Measurements from ENCODE around the gene ENDOV.

The ENDOV gene

DNA sequence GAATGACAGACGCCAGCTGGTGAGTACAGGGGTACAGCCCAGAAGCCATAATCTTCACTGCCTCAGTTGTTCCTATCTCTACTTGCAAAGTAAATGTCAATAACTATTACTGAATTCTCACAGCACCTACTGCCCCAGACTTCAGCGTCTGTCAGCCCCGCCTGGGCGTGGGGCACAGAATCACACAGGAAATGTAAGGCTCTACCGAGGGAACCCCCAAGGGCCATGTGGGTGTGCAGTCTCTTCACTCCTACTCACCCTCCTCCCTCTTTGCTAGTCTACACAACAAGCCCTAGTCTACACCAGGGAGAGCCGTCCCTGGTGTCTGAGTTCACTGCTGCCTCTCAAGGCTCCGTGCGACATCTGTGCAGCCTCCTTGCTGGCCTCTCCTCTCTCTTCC is 57.0 kb downstream of the ENDOV start:
- no peak for DNase-seq

DNA sequence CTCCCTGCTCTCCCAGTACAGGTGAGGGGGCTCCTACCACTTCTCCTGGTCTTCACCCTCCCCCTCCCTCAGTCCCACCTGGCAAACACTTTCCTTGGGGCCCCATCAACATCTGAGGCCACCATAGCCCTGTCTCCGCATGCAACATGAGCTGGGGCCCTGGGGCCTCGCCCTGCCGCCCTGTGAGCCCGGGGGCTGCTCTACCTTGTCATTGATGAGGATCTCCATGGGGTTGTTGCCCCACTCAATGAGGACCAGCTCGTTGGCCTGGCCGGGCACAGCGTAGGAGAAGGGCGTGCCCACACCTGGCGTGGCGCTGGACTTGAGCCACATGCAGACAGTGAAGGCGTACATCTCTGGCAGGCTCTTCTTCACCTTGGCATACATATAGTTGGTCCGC is 58.0 kb downstream of the ENDOV start:
- no peak for DNase-seq

DNA sequence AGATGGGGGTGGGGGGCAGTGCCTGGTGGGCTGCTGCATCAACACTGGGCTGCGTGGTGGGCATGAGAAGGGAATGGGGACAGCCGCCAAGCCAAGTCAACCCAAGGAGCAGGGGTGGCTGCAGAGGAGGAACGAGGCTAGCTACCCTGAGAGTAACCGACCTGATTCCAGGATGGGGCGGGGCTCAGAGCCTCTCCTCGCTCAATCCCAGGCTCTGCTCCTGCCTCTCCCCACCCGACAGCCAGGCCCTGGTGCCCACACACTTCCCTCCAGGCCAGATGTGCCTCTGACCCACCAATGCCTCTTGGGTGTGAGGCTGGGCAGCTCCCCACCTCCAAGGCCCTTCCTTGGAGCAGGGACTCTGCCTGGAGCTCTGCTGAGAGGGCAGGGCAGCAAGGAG is 58.7 kb downstream of the ENDOV start:
- no peak for DNase-seq

DNA sequence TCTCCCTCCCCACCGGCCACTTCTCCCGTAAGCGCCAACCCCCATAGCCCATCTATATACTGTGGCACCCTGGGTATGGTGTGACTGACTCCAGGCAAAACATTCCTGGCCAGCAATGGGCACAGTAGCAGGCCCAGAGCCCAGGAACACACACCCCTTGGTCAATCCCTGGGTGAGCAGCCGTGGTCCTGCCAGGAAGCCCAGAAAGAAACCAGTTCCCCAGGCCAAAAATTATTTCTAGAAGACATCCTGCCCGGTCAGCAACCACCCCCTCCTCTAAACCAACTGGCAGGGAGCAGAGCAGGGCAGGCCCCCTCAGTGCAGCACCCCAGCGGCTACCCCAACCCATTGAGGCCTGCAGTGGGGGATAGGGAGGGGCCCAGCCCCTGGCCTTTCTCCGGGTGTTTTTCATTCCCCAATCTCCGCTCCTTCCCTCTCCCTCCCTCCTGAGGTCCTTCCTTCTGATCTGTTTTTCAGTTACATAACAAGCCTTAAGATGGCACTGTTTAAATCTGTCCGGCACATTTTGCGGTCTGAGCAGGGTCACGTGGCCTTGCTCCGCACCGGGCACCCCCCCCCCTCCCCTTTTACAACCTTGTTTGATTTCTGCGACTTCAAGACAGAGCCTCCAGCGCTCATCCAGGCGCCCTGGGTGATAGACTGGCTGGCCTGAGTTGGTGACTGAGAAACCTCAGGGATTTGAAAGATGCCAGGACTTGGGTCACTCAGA is 59.4 kb downstream of the ENDOV start:
- peak; percentile 10 for DNase-seq

DNA sequence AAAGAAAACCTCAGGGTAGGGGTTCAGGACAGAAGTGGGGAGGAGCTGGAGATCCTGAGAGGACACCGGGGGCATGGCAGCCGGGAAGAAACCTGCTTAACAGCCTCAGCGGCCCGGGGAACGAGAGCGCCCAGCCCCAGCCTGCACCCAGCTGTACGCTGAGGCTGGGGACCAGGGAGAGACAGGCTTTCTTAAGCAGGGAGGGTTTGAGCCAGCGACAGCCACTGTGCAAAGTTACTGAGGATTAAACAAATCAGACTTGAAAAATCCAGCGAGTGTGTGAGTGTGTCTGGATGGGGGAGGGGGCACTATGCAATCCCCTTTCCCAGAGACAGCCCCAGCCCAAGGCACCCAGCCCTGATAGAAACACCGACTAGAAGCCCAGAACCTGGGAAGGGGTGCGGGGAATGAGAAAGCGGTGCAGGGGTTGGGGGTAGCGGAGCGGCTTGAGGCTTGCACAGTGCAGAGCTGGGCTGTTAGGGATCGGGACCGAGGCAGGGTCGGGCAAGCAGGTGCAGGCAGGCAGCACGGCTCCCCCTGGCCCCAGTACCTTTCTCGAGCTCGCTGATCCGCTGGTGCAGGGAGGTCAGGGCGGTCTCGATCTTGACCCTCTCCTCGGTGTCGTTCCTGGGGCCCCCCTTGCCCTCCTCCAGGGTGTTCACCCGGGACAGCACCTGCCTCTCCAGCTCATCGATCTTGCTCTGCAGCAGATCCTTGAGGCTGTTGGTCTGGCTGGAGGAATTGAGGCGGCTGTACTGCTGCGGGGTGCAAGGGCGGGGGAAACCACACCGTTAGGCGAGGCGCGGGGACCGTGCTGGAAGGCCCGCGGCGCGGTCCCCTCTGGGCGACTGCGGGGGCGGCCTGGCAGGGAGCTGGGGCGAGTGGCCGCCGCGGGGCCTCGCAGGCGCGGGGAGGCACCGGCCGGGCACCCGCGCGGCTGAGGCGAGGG is 60.3 kb downstream of the ENDOV start:
- no peak for DNase-seq

DNA sequence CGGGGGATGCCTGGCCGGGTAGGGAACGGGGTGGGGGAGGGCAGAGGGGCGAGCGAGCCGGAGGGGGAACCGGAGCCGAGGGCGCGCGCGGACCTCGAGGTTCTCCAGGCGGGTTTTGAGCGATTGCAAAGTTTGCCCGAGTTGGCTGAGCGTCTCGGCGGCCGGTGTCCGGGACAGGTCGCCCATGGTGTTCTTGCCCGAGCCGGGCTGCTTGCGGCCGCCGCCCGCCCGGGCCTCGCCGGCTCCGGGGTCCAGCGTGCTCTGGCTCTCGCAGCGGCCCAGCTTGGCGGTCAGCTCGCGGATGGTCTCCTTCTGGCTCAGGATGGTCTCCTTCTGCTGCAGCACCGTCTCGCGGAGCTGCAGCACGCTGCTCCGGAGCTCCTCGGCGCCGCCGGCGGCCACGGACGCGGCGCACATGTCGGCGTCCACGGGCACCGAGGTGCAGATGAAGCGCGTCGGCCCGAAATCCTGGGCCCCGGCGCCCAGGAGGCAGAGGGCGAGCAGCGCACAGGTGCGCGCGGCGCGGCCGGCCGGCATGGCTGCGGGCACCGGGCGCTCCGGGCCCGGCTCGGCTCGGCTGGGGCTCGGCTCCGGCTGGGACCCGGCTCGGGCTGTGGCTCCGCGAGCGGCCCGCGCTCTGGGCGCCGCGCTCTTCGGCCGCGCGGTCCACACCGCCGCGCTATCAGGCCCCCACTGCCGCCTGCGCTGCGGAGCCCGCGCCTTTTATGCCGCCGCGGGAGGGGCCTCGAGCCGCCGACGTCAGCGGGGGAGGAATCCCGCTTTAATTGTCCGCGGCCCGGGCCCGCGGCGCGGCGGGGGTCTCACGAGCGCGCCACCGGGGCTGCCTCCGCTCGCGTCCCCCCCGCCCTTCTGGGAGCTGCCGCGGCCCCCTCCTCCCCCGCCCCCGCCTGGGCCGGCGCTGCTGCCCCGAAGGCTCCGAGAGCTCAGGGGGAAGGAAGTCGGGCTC is 61.2 kb downstream of the ENDOV start, which contains the start of gene NPTX1:
NPTX1 (minus strand) TSS at position 698 of the 967 bp plus-strand sequence; CDS start at position 537, 161 bp downstream.
- DNase-seq = peak; percentile 14

DNA sequence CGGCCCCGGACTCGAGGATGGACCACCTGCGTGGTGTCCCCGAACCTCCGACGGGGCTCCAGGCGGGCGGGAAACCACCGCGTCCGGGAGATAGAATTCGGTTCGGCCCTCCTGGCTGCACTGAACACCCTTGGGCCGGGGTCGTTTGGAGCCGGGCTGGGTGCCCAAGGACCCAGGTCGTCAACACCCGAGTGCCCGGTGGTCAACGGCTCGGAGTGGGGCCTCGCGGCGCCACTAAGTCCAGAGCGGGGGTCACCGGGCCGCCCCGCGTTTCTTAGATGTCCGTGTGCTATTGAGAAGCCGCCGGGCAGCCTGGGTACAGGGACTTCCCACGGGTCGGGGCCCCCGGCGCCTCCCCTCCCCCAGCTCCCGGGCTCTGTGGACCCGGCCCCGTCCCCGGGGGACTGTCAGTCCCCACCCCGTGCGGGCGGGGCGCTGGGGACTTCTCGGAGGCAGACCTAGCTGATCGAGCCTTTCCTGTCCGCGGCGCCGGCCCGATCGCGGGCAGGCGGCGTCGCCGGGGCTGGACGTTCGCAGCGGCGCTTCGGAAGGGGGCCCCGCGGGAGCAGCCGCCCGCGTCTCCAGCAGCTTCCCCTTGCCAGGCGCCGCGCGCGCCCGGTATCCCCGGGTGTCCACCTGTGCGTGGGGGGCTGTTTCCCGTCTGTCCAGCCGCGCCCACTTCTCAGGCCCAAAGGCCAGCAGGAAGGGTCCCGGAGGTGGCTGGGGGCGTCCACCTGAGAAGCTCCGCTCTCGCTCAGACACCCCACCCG is 62.1 kb downstream of the ENDOV start:
- peak; percentile 18 for DNase-seq

DNA sequence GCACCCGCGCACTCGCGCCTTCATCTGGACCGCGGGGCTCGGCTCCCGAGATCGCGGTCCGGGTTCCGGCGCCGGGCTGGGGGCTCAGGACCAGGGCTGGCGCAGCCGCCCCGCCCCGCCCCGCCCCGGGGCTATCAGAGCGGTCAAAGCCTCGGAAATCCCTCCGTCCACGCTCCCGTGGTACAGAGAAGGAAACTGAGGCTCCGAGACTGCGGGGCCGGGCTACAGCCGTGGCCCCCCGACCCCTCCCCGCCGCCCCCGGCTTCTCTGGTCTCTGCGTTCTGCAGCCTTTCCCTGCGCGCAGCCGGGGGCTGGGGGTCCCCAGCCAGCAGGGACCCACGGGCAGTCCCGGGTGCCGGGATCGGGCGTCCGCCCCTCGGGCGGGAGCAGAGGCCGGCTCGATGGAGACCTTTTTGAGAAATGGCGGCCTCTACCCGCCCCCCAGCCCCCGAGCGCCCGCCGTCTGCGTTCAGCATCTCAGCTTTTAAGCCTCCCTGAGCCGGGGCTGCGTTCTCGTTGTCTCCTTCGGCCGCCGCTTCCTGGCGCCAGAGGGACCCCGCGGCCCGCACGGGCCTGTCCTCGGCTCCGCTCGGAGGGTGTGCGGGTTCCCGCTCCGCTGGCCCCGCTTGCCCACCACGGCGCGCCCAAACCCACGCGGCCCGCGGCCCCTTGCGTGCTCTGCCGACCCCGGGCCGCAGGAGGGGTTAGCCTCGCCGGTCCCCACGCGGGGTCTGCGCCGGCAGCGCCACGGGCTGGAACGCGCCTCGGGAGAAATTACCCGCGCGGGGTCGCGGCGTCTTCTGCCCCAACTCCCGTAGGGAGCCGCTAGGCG is 62.9 kb downstream of the ENDOV start:
- DNase-seq = no peak

DNA sequence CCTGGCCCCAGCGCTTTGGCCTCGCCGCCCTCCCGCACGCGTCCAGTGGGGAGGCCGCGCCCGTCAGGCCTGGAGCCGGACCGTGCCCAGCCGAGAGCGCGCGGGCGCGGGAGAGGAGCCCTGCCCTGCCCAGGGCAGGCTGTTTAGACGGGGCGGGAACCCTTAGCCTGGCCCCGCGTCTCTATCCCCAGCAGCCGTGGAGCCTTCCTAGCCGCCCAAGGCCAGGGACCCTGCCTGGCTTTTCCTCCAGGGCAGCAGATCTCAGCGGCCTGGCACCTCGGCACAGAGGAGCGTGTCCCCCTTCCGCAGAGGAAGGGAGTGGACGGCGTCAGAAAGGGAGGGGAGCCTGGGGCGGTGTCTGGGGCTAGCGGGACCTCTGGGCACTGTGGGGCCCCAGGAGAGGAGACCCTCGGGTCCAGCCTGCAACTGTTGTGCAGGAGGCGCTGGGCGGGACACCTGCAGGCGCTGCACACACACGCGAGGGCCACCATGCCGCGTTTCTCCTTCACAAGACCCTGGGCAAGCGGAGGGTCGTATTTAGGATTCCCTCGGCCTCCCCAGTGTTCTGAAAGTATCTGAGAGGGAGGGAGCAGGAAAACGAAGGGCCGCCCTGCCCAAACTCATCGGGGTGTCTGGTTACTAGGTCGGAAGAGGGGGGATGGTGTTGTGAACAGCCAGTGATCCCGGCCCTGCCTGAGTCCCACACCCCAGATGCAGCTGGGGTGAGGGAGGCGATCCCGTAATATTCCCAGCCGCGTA is 63.7 kb downstream of the ENDOV start:
- DNase-seq = no peak

DNA sequence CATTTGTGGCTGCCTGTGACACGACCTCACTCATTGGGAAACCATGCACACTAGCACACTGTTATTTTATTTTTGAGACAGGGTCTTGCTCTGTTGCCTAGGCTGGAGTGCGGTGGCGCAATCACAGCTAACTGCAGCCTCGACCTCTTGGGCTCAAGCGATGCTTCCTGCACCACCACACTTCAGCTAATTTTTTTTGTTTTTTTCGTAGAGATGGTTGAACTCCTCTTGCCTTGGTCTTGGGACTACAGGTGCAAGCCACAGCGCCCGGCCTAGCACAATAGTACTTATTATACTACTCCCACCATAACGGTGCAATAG is 64.2 kb downstream of the ENDOV start:
- no peak for DNase-seq

DNA sequence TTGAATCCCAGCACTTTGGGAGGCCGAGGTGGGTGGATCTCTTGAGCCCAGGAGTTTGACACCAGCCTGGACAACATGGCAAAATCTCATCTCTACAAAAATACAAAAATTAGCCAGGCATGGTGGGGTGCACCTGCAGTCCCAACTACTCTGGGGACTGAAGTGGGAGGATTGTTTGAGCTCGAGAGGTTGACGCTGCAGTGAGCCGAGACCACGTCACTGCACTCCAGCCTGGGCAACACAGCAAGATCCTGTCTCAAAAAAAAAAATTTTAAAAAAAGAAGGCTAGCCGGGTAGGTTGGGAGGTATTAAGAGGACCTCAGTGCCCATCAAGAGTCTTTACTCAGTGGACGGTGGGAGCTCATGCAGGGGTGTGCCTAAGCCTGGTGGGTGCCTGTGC is 65.3 kb downstream of the ENDOV start:
- DNase-seq = no peak

DNA sequence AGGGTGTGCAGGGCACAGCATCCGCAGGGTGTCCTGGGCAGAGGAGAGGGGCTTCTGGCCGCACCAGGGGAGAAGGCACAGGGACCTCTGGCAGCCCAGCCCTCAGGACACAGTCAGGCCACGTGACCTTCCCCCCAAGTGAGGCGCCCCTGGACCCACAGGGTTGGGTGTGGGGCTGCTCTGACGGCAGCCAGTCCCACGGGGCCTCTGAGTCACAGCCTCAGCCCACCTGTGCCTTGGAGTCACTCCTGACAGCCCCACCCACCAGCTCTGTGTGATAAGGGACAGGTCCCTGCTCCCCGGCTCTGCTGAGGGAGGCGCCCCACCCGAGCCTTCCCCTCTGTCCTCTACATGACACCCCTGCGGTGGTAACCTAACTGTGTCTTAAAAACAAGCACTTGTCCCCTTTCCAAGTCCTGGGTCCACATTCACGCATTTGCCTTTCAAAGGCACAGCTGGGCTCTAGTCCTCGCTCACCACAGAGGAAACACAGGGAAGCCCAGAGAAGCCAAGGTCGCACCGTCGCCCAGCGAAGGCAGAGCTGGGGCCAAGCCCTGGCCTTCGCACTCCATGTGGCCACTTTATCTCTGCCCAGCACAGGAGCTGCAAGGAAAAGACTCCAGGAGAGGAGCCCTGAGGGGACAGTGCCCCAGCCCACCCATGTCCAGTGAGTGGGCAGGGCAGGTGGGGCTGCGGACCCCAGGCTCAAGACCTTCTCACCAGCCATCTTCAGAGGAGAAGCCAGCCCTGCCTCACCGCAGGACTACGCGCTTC is 66.5 kb downstream of the ENDOV start:
- DNase-seq = no peak

DNA sequence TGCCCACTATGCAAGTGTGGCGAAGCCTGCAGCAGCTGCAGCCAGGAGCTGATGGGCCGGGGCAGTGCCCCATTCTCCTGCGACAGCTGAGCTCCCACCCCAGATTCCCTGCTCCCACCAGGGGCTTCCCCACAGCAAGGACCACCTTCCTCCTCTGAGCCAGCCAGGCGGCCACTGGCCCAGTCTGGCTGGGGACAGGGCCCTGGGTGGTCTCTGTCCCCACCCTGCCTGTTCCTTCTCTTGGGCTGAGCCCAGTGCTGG is 67.0 kb downstream of the ENDOV start:
- DNase-seq = no peak

DNA sequence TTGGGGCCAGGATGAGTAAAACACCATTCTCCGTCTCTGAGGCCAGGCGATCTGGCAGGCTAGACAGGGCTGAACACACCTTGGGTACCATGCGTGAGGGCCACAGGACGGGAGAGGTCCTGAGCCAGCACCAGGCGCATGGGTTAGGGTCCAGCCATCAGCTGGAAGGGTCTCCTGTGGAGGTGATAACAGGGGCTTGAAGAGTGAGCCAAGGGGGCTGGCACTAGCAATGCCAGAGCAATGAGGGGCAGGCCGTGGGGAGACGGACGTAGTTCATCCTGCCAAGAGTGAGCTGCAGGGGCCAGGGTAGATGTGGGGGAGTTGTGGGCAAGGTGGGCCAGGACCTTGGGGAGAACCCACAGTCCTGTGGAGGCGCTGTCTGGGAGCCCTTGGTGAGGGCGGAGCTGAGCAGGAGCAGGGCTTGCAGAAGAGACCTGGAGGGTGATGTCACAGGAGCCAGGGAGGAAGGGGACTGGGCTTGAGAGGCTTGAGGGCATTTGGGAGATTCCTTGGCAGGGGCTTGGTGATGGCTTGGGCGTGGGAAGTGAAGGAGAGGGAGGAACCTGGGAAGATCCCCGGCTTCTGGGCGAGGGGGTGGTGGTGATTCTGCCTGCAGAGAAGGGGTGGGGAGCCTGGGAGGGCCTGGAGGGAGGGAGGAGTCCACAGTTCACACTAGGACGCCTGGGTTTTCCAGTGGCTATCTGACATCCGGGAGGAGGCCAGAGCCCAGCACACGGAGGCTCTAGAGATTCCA is 67.8 kb downstream of the ENDOV start:
- DNase-seq = no peak

DNA sequence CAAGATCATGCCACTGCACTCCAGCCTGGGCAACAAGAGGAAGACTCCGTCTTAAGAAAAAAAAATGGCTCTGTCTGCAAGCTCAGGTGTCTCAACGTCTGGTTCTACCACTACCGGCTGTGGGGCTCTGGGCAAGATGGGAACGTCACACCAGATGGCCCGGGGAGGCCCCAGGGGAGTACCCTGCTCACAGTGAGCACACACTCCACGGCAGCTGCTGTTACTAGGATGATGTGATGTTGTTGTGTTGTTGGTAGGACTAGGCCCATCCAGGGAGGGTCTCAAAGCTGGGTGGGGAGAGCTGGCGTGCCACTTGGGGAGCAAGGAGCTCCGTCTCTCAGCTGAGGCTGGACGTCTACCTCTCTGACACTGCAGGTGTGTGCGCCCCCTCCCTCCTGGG is 70.9 kb downstream of the ENDOV start:
- peak; percentile 14 for DNase-seq

DNA sequence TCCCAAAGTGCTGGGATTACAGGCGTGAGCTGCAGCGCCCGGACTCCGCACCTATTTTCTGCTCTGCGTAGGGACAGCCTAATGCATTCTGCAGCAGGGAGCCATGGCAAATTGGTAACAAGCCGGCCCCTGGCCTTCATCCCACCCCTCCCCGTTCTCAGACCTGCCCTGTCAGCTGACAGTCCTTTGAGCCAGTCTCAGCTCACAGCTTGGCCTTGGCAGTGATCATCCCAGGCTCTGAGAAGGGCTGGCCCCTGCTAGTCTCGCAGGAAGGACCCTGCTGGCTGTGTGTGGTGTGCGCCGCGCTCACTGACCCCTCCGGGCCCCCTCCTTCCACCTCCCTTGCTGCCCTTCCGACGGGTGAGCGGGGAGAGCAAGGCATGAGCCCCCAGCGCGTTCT is 71.7 kb downstream of the ENDOV start:
- no peak for DNase-seq

DNA sequence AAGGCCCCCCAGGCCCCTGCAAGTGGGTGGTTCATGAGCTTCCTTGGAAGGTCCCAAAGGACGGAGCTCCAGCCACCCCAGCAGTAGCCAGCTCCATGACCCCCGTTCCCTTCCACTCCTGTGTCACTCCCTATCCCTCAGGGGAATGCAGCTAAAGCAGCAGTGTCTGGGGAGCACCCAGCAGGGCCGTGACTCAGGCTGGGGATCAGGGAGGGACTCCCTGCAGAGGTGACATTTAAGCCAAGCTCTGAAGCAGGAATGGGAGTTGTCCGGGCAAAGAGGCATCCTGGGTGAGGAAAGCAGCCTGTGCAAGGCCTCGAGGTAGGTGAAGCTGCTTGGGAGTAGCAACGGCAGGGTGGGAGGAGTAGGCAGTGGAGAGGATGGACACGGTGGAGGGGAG is 72.5 kb downstream of the ENDOV start:
- DNase-seq = no peak

All from DMS79 treated with DMSO at 0.1 percent for 48 hours (cell line).